Natural killer cell (primary cell): Measurements from ENCODE around the gene CARD8. TPM values are rescaled to one million over a fixed set of nuclear protein-coding genes. Genes with fewer than 3 reads are reported as not detected.

Source experiments
- ATAC-seq, 3 donors: fragments of 150-1000 bp in 2 of 3; fragments of 200-7000 bp in 1 of 3; cut with Tn5 transposase; 1 replicate in 1 of 3; 2 replicates in 2 of 3; pipeline ENCODE4 v1.10.0; 2021; ENCODE audit warnings: mild to moderate bottlenecking in 2 of 3, moderate library complexity in 2 of 3
- DNase-seq, 2 donors: peaks; one replicate each; pipeline versions ENCODE4 v3.0.0 to v3.0.0-alpha.2; 2013 to 2021; ENCODE audit warnings: mixed read lengths in 1 of 2
- H3K27ac ChIP-seq: one replicate; pipeline ENCODE4 v1.5.1; 2013; ENCODE audit warnings: mild to moderate bottlenecking, low read length
- H3K27me3 ChIP-seq: one replicate; pipeline ENCODE4 v1.6.1; 2013; ENCODE audit warnings: low read length; ENCODE audit not compliant: control insufficient read depth, insufficient read depth
- H3K36me3 ChIP-seq: one replicate; pipeline ENCODE4 v1.6.1; 2013; ENCODE audit warnings: low read length; ENCODE audit not compliant: control insufficient read depth, insufficient read depth
- H3K4me1 ChIP-seq: one replicate; pipeline ENCODE4 v1.6.1; 2013; ENCODE audit warnings: low read length; ENCODE audit not compliant: control insufficient read depth, insufficient read depth
- H3K4me3 ChIP-seq: one replicate; pipeline ENCODE4 v1.5.1; 2013; ENCODE audit warnings: low read length
- H3K9me3 ChIP-seq: one replicate; pipeline ENCODE4 v1.6.1; 2013; ENCODE audit warnings: low read length; ENCODE audit not compliant: control insufficient read depth, insufficient read depth
- H3K27ac Mint-ChIP-seq, 2 donors: one replicate each; pipeline ENCODE4 v1.8.0; 2022; ENCODE audit warnings: mild to moderate bottlenecking in 2 of 2, mixed read lengths in 2 of 2, moderate library complexity in 1 of 2
- H3K27me3 Mint-ChIP-seq, 2 donors: one replicate each; pipeline ENCODE4 v1.8.0; 2022; ENCODE audit warnings: low read depth in 2 of 2, mixed read lengths in 2 of 2
- H3K36me3 Mint-ChIP-seq: one replicate; pipeline ENCODE4 v1.8.0; 2022; ENCODE audit warnings: mixed read lengths
- H3K4me1 Mint-ChIP-seq, 2 donors: one replicate each; pipeline ENCODE4 v1.8.0; 2022; ENCODE audit warnings: mixed read lengths in 2 of 2
- H3K4me3 Mint-ChIP-seq: one replicate; pipeline ENCODE4 v1.8.0; 2022; ENCODE audit warnings: mild to moderate bottlenecking, moderate library complexity, mixed read lengths
- H3K9me3 Mint-ChIP-seq, 2 donors: one replicate each; pipeline ENCODE4 v1.8.0; 2022; ENCODE audit warnings: mixed read lengths in 2 of 2
- CTCF ChIP-seq: fragments of 200-600 bp; IDR thresholded peaks from one replicate; pipeline ENCODE4 v1.8.0; 2022; ENCODE audit warnings: antibody characterized with exemption
- WGBS: methylation state at CpG from one replicate; pipeline ENCODE4 v1.1.7; 2013; ENCODE audit warnings: missing lambda C conversion rate; ENCODE audit not compliant: insufficient coverage; 5-methylcytosine and 5-hydroxymethylcytosine counted together
- intact Hi-C: fragments of 100-400 bp; cut with micrococcal nuclease; formaldehyde crosslinking; loops from one replicate; pipeline ENCODE4 v1.14.2; 2022
- total RNA-seq, 4 donors: library from RNA; stranded (reverse); fragments of 120-200 nt in 1 of 4; gene quantifications; one replicate each; pipeline versions ENCODE4 v1.2.3 to v1.2.4, GENCODE V29; 2013 to 2022

The CARD8 gene
- total RNA-seq, 3 donors from 2014 or later (not counting 1 experiment from before 2014, with no cell fraction given): 147 to 216 (median 154) TPM

- H3K27ac Mint-ChIP-seq: peak overlapping the region; percentile 91 to 98
- WGBS: 100% methylated on average over 4 of the region's 5 CpGs
- Histone ChIP-seq H3K27ac (peak overlapping the region; percentile 78), H3K4me3 (no peak overlapping the region), H3K9me3 (no peaks in the 10 kb centered on the region), H3K27me3 (no peaks in the 10 kb centered on the region), H3K36me3 (peaks cover 14% of the 10 kb centered on the region), H3K4me1 (peaks cover 15% of the 10 kb centered on the region)
- intact Hi-C loops: no loop called here
- peaks cover 17 to 33% of the 10 kb centered on the region in 2 donors for H3K4me1 Mint-ChIP-seq
- DNase-seq (no peak), ATAC-seq (no peak)
- H3K4me3 Mint-ChIP-seq: peak overlapping the region; percentile 92
- no peak for TF ChIP-seq CTCF
- H3K9me3 Mint-ChIP-seq: no peaks in the 10 kb centered on the region
- H3K27me3 Mint-ChIP-seq: no peaks in the 10 kb centered on the region
- H3K36me3 Mint-ChIP-seq: no peaks in the 10 kb centered on the region
These were observed 87.0 kb downstream of the CARD8 start for GRCh38 chr19:48168689-48169088.

- no peak for ATAC-seq
- Histone ChIP-seq H3K36me3 (peaks cover 19% of the 10 kb centered on the region), H3K27ac (no peak overlapping the region), H3K9me3 (no peaks in the 10 kb centered on the region), H3K4me1 (no peaks in the 10 kb centered on the region), H3K4me3 (no peak overlapping the region), H3K27me3 (no peaks in the 10 kb centered on the region)
- 86% methylated on average over 12 of the region's 12 CpGs for WGBS
- intact Hi-C loops: no loop called here
- TF ChIP-seq CTCF: no peak
- Mint-ChIP-seq H3K9me3 (no peaks in the 10 kb centered on the region), H3K4me3 (no peak overlapping the region), H3K36me3 (no peaks in the 10 kb centered on the region), H3K27me3 (no peaks in the 10 kb centered on the region), H3K4me1 (peaks cover 5 to 6% of the 10 kb centered on the region in 2 donors), H3K27ac (peak overlapping the region in 1 of 2 donors; percentile 14)
- DNase-seq: no peak
These were observed 97.4 kb downstream of the CARD8 start for GRCh38 chr19:48158210-48158790.

Other genes starting within 250 kb of the CARD8 start
- under 1 TPM in 2 of 3 donors, not detected in 1; 0.38 to 0.96 TPM for gene CABP5, start 211.8 kb downstream of the CARD8 start, total RNA-seq
- 1 to 10 TPM in 2 of 3 donors, under 1 TPM in 1; 0.86 to 5.1 (median 4.6) TPM for gene PLA2G4C, start 145.1 kb downstream of the CARD8 start, total RNA-seq
- 10 to 100 TPM; 45.4 to 65.2 (median 57.2) TPM for gene LIG1, start 85.6 kb downstream of the CARD8 start, total RNA-seq
- 1 to 10 TPM; 4.0 to 7.0 (median 5.4) TPM for gene ZSWIM9, start 85.2 kb downstream of the CARD8 start, total RNA-seq
- gene ZNF114, start 14.2 kb upstream of the CARD8 start, total RNA-seq: not detected
- 100 to 1,000 TPM; 284 to 342 (median 334) TPM for gene EMP3, start 69.6 kb upstream of the CARD8 start, total RNA-seq
- gene TMEM143, start 108.0 kb upstream of the CARD8 start, total RNA-seq: 10 to 100 TPM; 10.2 to 12.3 (median 11.1) TPM
- not detected for gene SYNGR4, start 108.5 kb upstream of the CARD8 start, total RNA-seq
- gene KDELR1, start 135.6 kb upstream of the CARD8 start, total RNA-seq: 10 to 100 TPM; 41.5 to 47.5 (median 46.0) TPM
- gene GRIN2D, start 137.8 kb upstream of the CARD8 start, total RNA-seq: under 1 TPM; 0.05 to 0.28 (median 0.07) TPM
- gene GRWD1, start 190.1 kb upstream of the CARD8 start, total RNA-seq: 10 to 100 TPM; 14.2 to 29.0 (median 16.7) TPM
- 1 to 10 TPM in 1 of 3 donors, under 1 TPM in 2; 0.77 to 1.2 (median 0.85) TPM for gene KCNJ14, start 199.7 kb upstream of the CARD8 start, total RNA-seq
- 10 to 100 TPM; 38.5 to 44.1 (median 39.2) TPM for gene CYTH2, start 213.5 kb upstream of the CARD8 start, total RNA-seq